ENCODE measurements around the gene GPR143.

DNA sequence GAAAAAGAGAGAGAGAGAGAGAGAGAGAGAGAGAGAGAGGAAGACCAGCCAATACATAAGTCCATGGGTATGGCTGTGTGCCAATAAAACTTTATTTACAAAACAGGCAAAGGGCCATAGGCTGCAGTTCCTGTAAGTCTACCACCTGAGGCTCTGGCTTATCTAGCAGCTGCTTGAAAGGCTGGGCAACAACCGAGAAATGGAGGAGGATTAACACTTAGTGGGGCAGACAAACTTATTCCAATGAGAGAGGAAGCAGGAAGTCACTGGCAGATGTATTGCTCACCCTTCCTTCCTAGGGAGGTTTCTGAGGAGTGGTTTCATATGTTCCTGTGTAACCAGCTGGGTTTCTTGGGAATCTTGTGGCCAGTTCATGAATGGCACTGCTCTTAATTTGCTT is 4.7 kb upstream of the GPR143 start:
- TF ChIP-seq, protein P1, sequence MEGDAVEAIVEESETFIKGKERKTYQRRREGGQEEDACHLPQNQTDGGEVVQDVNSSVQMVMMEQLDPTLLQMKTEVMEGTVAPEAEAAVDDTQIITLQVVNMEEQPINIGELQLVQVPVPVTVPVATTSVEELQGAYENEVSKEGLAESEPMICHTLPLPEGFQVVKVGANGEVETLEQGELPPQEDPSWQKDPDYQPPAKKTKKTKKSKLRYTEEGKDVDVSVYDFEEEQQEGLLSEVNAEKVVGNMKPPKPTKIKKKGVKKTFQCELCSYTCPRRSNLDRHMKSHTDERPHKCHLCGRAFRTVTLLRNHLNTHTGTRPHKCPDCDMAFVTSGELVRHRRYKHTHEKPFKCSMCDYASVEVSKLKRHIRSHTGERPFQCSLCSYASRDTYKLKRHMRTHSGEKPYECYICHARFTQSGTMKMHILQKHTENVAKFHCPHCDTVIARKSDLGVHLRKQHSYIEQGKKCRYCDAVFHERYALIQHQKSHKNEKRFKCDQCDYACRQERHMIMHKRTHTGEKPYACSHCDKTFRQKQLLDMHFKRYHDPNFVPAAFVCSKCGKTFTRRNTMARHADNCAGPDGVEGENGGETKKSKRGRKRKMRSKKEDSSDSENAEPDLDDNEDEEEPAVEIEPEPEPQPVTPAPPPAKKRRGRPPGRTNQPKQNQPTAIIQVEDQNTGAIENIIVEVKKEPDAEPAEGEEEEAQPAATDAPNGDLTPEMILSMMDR (optimal IDR thresholded peaks at IDR 0.05 in 1 of 3, IDR thresholded peaks at IDR 0.05 in 1 of 3, conservative IDR thresholded peaks at IDR 0.05 in 1 of 3; ENCODE audit: extremely low read depth in 1 of 3, insufficient read depth in 2 of 3, low read length in 3 of 3) = no peak
- no peak for TF ChIP-seq EZH2 (IDR thresholded peaks at IDR 0.05; ENCODE audit: low read length)
